Adrenal gland (tissue), 12 donors: ENCODE data around the gene CTXND2. TPM values are rescaled to one million over a fixed set of nuclear protein-coding genes. Genes with fewer than 3 reads are reported as not detected.
"Not testable (repeated sequence)": the region's sequence is repeated elsewhere in the genome, so short reads cannot be mapped to it uniquely, and the experiment has no call there.

ENCODE experiments used
- DNase-seq, 7 donors: peaks; one replicate each; pipeline ENCODE4 v3.0.0-alpha.2; 2019 to 2020
- H3K27ac ChIP-seq, 5 donors: fragments of 200-600 bp; sonication (generic) in 4 of 5; 1 replicate in 3 of 5; 2 replicates in 2 of 5; pipeline versions ENCODE4 v1.5.1 to v1.8.0; 2016 to 2020; ENCODE audit warnings: mild to moderate bottlenecking in 1 of 5
- H3K27me3 ChIP-seq: fragments of 200-600 bp; 2 replicates; pipeline ENCODE4 v1.8.0; 2021
- H3K36me3 ChIP-seq, 2 donors: fragments of 200-600 bp; replicated peaks in 1 of 2; 1 replicate in 1 of 2; 2 replicates in 1 of 2; pipeline versions ENCODE4 v1.5.1 to v1.8.0; 2018 to 2022
- H3K4me1 ChIP-seq, 2 donors: fragments of 200-600 bp; replicated peaks in 1 of 2; 1 replicate in 1 of 2; 2 replicates in 1 of 2; pipeline versions ENCODE4 v1.5.1 to v1.8.0; 2018 to 2021
- H3K4me3 ChIP-seq, 4 donors: fragments of 200-600 bp; sonication (generic) in 3 of 4; one replicate each; pipeline ENCODE4 v1.5.1; 2016 to 2018
- H3K9me3 ChIP-seq, 3 donors: fragments of 200-600 bp; sonication (generic) in 1 of 3; replicated peaks in 1 of 3; 1 replicate in 2 of 3; 2 replicates in 1 of 3; pipeline versions ENCODE4 v1.5.1 to v1.8.0; 2016 to 2021
- CTCF ChIP-seq, 6 experiments: fragments of 450-650 bp in 4 of 6; fragments of 200-600 bp in 2 of 6; sonication (generic) in 1 of 6; IDR thresholded peaks; 1 replicate in 5 of 6; 2 replicates in 1 of 6; pipeline versions ENCODE4 v1.5.1 to v1.8.0; 2016 to 2021; ENCODE audit warnings: antibody characterized with exemption in 6 of 6, mild to moderate bottlenecking in 2 of 6, moderate library complexity in 1 of 6
- POLR2A ChIP-seq, 2 donors: fragments of 450-650 bp; IDR thresholded peaks; one replicate each; pipeline ENCODE4 v1.6.1; 2017; ENCODE audit warnings: antibody characterized with exemption in 2 of 2, mild to moderate bottlenecking in 2 of 2, moderate library complexity in 1 of 2
- WGBS, 4 donors: extraction: QIAGEN DNeasy Blood & Tissue Kit in 2 of 4; methylation state at CpG; one replicate each; pipeline versions ENCODE4 v1.1.5 to v1.1.7; 2013 to 2017; 5-methylcytosine and 5-hydroxymethylcytosine counted together
- intact Hi-C, 2 donors: fragments of 100-400 bp; cut with DNase I; formaldehyde crosslinking; loops; one replicate each; pipeline versions ENCODE4 v1.14.1 to v1.15.0; 2022 to 2023
- polyA plus RNA-seq, 3 donors: library from polyadenylated mRNA; stranded (reverse); fragments of 200-250 nt in 2 of 3; fragments of 350-450 nt in 1 of 3; fragmentation: Illumina TruSeq in 1 of 3; extraction: RNeasy Lipid Tissue Mini Kit (QIAGEN cat#74804) in 1 of 3; gene quantifications; one replicate each; pipeline ENCODE4 v1.2.3, GENCODE V29; 2013 to 2014
- total RNA-seq, 9 donors: library from RNA; depleted of rRNA in 4 of 9; stranded (reverse); fragments of >200 nt in 4 of 9; fragments of 120-200 nt in 1 of 9; fragmentation: NEBNext Ultra II Directional in 1 of 9; extraction: Animal tissue kit (Norgen Biotek cat#: 25700) in 1 of 9; gene quantifications; one replicate each; pipeline versions ENCODE4 v1.1.0 to v1.2.4, GENCODE V29; 2013 to 2023
- donor health status: healthy with polysubstance abuse.
- donor health status: Bipolar disorder and iron deficiency.
- donor health status: DM: yes; HTN: yes; CAD: no.
- donor health status: DM: no; HTN: no; CAD: no.
- donor health status: DM: no; HTN: no; CAD: no.
- donor health status: DM: yes; HTN: yes; CAD: no.

The CTXND2 gene
- total and polyA plus RNA-seq, 12 donors: not detected

DNA sequence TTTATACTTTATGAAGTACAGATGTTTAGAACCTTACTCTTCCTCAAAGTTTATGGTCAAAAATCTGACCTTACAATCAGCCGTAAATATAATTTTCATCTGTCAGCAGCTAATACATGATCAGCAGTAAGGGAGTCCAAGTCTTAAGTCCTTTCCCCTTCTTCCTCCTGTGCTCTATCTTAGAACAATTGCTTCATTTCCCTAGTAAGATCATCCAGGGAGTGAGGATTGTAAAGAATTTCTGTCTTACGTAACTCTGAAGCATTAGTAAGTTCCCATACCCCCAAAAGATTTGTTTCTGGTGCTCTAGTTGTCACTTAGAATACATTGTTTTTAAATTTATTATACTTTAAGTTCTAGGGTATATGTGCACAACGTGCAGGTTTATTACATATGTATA is 41.4 kb downstream of the CTXND2 start:
- Histone ChIP-seq H3K36me3 (peaks cover 0 to 33% of the 10 kb centered on the region in 2 donors), H3K27me3 (no peaks in the 10 kb centered on the region), H3K4me3 (no peak overlapping the region), H3K27ac (no peak overlapping the region), H3K4me1 (peaks cover 4 to 16% of the 10 kb centered on the region in 2 donors), H3K9me3 (no peaks in the 10 kb centered on the region)
- DNase-seq: no peak
- WGBS, 4 donors: 86 to 96% (median 94%) methylated on average over 3 of the region's 3 CpGs
- intact Hi-C loops: no loop called here
- TF ChIP-seq CTCF (IDR thresholded peaks at IDR 0.05): no peak
- no peak for TF ChIP-seq POLR2A (IDR thresholded peaks at IDR 0.05)

- H3K4me3 ChIP-seq, DNase-seq, H3K9me3 ChIP-seq, H3K27ac ChIP-seq, H3K27me3 ChIP-seq, intact Hi-C loops: not testable (repeated sequence)
- Histone ChIP-seq H3K36me3 (peaks cover 0 to 33% of the 10 kb centered on the region in 2 donors), H3K4me1 (peaks cover 4 to 16% of the 10 kb centered on the region in 2 donors)
- 93 to 98% (median 94%) methylated on average over 6 of the region's 6 CpGs for WGBS, 4 donors
These were observed 41.8 kb downstream of the CTXND2 start for GRCh38 chr1:150928775-150929174.

DNA sequence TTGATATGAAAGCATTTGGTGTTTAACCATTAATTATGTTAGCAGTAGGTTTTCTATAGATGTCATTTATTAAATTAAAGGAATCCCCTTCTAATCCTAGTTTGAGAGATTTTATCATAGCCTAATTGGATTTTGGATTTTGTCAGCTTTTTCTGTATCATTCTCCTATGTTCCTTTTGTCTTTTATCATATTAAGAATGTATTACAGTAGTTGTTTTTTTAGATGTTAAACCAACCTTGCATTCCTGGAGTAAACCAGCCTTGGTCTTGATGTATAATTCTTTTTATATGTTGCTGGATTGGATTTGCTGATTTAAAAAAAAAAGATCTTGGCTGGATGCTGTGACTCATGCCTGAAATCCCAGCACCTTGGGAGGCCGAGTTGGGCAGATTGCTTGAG is 44.8 kb downstream of the CTXND2 start:
- H3K27me3 ChIP-seq: no peaks in the 10 kb centered on the region
- H3K27ac ChIP-seq: no peak overlapping the region
- TF ChIP-seq CTCF (IDR thresholded peaks at IDR 0.05) (no peak), POLR2A (IDR thresholded peaks at IDR 0.05) (no peak)
- intact Hi-C loops: no loop called here
- DNase-seq: no peak
- H3K4me3 ChIP-seq: no peak overlapping the region
- no peaks in the 10 kb centered on the region for H3K9me3 ChIP-seq
- H3K36me3 ChIP-seq: peaks cover 0 to 45% of the 10 kb centered on the region in 2 donors
- H3K4me1 ChIP-seq: peaks cover 4 to 13% of the 10 kb centered on the region in 2 donors
- WGBS, 4 donors: 87 to 91% (median 89%) methylated on average over 1 of the region's 1 CpG

DNA sequence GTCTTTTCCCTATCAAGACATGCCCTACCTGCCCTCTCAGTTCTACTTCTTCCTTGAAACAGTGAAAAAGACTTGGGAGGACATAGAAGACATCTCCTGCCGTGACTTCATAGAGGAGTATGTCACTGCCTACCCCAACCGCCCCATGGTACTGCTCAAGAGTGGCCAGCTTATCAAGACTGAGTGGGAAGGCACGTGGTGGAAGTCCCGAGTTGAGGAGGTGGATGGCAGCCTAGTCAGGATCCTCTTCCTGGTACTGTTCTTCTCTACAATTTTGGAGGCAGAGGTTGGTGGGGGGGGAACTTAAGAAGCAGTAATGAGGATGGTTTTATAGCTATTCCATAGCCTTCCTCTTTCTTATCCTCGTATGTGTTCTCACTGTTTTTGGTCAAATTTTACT is 57.9 kb downstream of the CTXND2 start:
- 80 to 92% (median 85%) methylated on average over 5 of the region's 5 CpGs for WGBS, 4 donors
- DNase-seq: peak in 1 of 7 donors; percentile 35
- Histone ChIP-seq H3K4me1 (peaks cover 0 to 10% of the 10 kb centered on the region in 2 donors), H3K36me3 (peaks cover 0 to 100% of the 10 kb centered on the region in 2 donors), H3K27ac (peak overlapping the region in 2 of 5 donors; percentile 1 to 50), H3K4me3 (no peak overlapping the region), H3K9me3 (no peaks in the 10 kb centered on the region), H3K27me3 (no peaks in the 10 kb centered on the region)
- TF ChIP-seq POLR2A (IDR thresholded peaks at IDR 0.05): no peak
- TF ChIP-seq CTCF (IDR thresholded peaks at IDR 0.05): no peak
- intact Hi-C loops: no loop called here

- H3K27me3 ChIP-seq: no peaks in the 10 kb centered on the region
These were observed 67.8 kb downstream of the CTXND2 start for GRCh38 chr1:150954708-150955107.

More at GRCh38 chr1:150954708-150955107, 67.8 kb downstream of the CTXND2 start:
- H3K9me3 ChIP-seq: no peaks in the 10 kb centered on the region
- peak in 1 of 7 donors; percentile 25 for DNase-seq
- no peak overlapping the region for H3K4me3 ChIP-seq
- peaks cover 0 to 9% of the 10 kb centered on the region in 2 donors for H3K4me1 ChIP-seq
- 92 to 94% (median 93%) methylated on average over 3 of the region's 3 CpGs for WGBS, 4 donors
- intact Hi-C loops: no loop called here
- H3K27ac ChIP-seq: no peak overlapping the region
- H3K36me3 ChIP-seq: peaks cover 0 to 80% of the 10 kb centered on the region in 2 donors
- TF ChIP-seq POLR2A (IDR thresholded peaks at IDR 0.05) (no peak), CTCF (IDR thresholded peaks at IDR 0.05) (no peak)
